Measurements from ENCODE around the gene ZMAT3.
A peak's percentile ranks its signal among the peaks of the same experiment; 100 is the strongest.

ZMAT3 gene

DNA sequence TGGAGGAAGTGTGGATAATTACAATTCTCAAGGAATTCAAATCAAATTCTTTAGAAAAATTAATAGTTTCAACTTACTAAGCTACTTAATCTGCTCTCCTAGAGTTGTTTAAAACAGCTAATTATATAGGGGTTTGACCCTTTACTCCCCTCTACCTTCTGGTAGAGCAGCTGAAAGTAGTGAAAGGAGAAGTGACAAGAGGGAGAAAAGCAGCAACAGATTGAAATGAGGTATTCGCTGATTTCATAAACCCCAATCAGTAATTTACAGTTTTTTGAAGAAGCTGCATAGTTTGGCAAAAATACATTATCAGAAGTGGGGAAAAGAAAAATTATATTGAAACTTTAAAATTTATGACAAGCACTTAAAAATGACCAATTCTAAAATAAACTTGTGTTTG lies 52.8 kb downstream of the ZMAT3 start:
- DNase-seq = no peak

DNA sequence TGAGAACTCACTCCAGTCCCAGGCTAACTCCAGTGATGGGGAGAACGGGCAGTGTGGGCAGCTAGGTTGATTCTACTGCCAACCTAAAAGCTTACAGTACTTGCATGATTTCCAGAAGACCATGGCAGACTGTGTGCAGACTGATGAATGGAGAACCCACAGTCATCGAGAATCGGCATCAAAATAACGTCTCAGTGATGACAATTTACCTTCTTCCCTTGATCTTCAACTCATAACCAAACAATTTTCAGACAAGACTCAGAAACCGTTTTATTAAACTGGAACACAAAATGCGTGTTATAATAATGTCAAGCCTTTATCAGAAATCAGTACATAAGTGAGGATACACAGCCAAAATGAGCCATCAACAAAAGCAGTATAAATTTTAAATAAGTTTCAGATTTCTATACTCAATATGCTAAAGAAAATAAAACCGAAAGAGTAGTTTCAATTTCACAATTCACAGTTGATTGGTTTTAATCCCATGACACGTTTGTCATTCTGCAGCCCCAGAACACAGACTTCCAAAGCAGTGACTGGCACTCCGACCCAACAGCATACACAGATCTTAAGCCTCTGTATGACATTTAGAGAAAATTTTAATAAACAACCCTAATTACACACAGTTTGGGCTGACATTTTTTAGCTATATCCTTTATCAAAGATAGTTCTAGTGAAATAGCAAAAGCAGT lies 54.5 kb downstream of the ZMAT3 start:
- DNase-seq = no peak

DNA sequence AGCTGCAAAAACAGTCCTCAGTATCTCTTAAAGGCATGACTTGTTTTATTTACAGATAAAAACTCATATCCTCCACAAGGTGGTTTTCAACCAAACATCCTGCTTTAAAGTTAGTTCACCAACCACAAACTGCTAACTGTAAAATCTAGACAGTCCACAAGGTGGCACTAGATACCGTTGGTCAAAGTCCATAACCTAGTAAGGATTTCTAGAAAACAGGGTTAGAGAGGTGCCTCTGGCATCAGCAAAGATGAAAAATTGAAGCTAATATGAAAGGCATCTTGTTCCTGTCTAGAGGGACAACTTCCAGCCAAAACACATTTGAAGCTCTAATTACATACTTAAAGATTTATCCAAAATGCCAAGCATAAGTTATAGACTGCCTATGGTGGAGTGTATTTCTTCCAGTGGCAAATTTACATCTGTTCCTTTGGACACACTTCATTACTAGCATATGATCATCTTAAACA lies 56.0 kb downstream of the ZMAT3 start:
- DNase-seq = peak; percentile 92

DNA sequence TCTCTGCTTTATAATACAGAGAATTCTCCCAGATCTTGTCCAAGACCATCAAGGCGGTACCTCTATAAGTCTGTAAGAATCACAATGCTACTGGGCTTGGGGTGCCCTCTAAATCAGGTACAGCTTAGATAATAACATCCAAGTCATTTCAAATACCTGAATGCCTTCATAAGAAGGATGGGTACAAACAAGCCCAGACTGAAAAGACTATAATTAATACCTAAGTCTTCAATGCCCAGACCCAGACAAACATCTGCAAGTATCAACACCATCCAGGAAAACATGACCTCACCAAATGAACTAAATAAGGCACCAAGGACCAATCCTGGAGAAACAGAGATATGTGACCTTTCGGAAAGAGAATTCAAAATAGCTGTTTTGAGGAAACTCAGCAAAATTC lies 65.9 kb downstream of the ZMAT3 start:
- no peak for DNase-seq

GRCh38 chr3:179005213-179005612 lies 66.4 kb downstream of the ZMAT3 start:
- DNase-seq = no peak

DNA sequence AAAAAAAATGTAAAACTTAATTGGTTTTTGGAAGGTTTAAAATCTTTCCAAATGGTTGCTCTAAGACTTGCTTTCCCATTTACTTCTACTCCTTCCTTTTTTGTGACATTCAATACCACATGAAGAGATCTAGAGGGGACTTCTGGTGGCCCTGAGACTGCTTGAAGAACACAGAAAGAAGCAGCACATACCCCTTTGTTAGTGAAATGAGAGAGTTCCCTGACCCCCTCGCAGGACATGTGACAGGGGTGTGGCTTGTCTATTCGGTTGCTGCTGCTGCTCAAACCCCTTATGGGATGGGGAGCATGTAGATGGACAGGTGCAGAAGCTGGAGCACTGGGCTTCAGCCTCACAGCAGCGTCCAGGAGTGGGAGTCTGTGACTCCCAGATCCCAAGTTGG lies 71.0 kb downstream of the ZMAT3 start:
- no peak for DNase-seq

GRCh38 chr3:179000144-179000543 lies 71.5 kb downstream of the ZMAT3 start:
- DNase-seq = no peak

GRCh38 chr3:178996399-178996798 lies 75.2 kb downstream of the ZMAT3 start:
- no peak for DNase-seq

DNA sequence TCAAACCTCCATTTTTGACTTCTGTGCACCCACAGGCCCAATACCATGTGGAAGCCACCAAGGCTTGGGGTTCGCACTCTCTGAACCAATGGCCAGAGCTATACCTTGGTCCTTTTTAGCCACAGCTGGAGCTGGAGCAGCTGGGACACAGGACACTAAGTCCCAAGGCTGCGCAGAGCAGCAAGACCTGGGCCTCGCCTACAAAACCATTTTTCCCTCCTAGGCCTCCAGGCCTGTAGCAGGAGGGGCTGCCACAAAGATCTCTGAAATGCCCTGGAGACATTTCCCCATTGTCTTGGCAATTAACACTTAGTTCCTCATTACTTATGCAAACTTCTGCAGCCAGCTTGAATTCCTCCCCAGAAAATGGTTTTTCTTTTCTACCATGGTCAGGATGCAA lies 81.3 kb downstream of the ZMAT3 start:
- no peak for DNase-seq

GRCh38 chr3:178989821-178990220 lies 81.8 kb downstream of the ZMAT3 start:
- no peak for DNase-seq

DNA sequence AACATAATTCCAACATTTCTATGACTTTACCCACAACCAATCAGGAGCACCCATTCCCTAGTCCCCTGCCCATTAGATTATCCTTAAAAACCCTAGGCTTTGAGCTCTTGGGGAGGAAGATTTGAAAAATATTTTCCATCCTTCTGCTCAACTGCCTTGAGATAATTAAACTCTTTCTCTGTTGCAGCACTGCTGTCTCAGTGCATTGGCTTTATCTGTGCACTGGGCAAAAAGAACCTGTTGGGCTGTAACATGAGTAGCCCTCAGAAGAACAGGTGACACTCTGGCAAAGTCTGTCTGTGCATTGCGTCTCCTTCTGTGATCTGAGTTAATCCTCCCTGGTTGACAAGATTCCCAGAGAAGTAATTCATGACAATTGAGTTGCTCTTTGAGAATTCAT lies 83.9 kb downstream of the ZMAT3 start:
- no peak for DNase-seq

DNA sequence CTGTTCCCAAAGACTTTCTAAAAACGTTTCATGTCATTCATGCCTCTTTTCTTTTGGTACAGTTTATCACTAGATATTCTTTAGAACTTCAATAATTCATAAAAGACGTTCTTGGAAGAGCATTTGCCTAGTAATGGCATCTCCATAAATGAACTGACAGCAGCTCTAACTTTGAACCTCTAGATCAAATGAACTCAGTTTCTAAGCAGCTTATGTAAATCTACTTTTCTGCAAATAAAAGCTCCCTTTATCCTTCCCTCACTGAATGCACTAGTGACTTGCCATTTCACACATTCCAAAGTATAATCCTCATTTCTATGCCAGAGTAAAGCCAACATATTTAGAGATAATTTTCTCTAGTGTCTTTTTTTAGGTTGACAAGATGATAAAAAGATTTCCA lies 85.2 kb downstream of the ZMAT3 start:
- DNase-seq = no peak

GRCh38 chr3:178982137-178982536 lies 89.5 kb downstream of the ZMAT3 start:
- DNase-seq = no peak

- DNase-seq = no peak
Measured at GRCh38 chr3:178975320-178975719, 96.3 kb downstream of the ZMAT3 start.

GRCh38 chr3:178971614-178972013 lies 100.0 kb downstream of the ZMAT3 start:
- no peak for DNase-seq

DNA sequence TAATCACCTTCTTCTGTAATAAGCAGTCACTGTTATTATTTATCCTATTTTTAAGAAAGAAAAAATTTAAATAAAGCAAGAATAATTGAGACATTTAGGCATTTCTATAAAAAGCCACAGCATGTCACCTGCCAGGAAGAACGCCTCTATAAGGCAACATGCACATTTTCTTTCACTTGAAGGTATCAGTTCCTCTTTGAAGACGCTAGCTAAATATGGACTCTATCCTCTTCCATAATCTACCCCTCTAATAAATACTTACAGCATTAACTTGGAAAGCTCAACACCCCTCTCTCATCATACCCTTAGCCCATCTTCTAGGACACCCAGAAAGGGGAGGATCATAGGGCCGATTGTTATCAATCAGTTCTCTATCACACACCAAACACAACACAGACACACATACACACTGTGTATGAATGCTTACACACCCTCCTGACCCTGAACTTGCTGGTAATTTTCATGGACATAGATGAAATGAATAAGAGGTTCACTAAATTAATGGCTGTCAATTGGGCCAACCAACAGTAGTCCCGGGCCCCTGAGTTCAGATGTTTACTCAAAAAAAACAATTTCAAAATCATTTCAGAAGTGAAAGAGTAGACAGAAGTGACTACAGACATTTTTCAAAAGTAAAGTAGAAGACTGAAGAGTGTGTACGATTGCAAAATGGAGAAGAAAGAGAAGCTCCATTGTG lies 102.5 kb downstream of the ZMAT3 start:
- DNase-seq = no peak
